Activated B cell treated with CpG ODN at 0.5 μM for 24 hours (primary cell): ENCODE results near the gene ATP8A1. TPM values are rescaled to one million over a fixed set of nuclear protein-coding genes. Genes with fewer than 3 reads are reported as not detected.

ENCODE experiments used
- ATAC-seq: fragments of 200-7000 bp; cut with Tn5 transposase; one replicate; pipeline ENCODE4 v1.10.0; 2021; ENCODE audit warnings: low read depth, mild to moderate bottlenecking, moderate library complexity
- CTCF ChIA-PET: fragments of 350-600 bp; sonication (Branson Sonifier 250); formaldehyde crosslinking; loops from one replicate; lab custom pipeline; 2021; ENCODE audit warnings: antibody characterized with exemption; lab: Charles Lee
- POLR2A ChIA-PET: fragments of 350-600 bp; sonication (Branson Sonifier 250); formaldehyde crosslinking; loops from one replicate; lab custom pipeline; 2021; ENCODE audit warnings: antibody characterized with exemption; lab: Charles Lee
- DNase-seq: peaks from one replicate; pipeline ENCODE4 v3.0.0; 2022
- H3K27ac Mint-ChIP-seq: one replicate; pipeline ENCODE4 v1.8.0; 2020; ENCODE audit warnings: mixed read lengths
- H3K27me3 Mint-ChIP-seq: one replicate; pipeline ENCODE4 v1.8.0; 2021; ENCODE audit warnings: mixed read lengths
- H3K36me3 Mint-ChIP-seq: one replicate; pipeline ENCODE4 v1.8.0; 2021; ENCODE audit warnings: low read depth, mixed read lengths
- H3K4me1 Mint-ChIP-seq: one replicate; pipeline ENCODE4 v1.8.0; 2021; ENCODE audit warnings: mixed read lengths
- H3K4me3 Mint-ChIP-seq: one replicate; pipeline ENCODE4 v1.8.0; 2020; ENCODE audit warnings: mild to moderate bottlenecking, mixed read lengths
- H3K9me3 Mint-ChIP-seq: one replicate; pipeline ENCODE4 v1.8.0; 2020; ENCODE audit warnings: mixed read lengths
- intact Hi-C: fragments of 100-400 bp; cut with micrococcal nuclease; formaldehyde crosslinking; loops from one replicate; pipeline ENCODE4 v1.15.1; 2024
- total RNA-seq: library from RNA; stranded (reverse); gene quantifications from 2 replicates; pipeline ENCODE4 v1.2.3, GENCODE V29; 2022
- TF ChIP-seq, protein P1 (sequence below): fragments of 200-600 bp; IDR thresholded peaks from one replicate; pipeline ENCODE4 v1.8.0; 2022; ENCODE audit warnings: antibody characterized with exemption, mild to moderate bottlenecking

The ATP8A1 gene
- total RNA-seq, 1 donor from 2014 or later: 35.6 TPM

DNA sequence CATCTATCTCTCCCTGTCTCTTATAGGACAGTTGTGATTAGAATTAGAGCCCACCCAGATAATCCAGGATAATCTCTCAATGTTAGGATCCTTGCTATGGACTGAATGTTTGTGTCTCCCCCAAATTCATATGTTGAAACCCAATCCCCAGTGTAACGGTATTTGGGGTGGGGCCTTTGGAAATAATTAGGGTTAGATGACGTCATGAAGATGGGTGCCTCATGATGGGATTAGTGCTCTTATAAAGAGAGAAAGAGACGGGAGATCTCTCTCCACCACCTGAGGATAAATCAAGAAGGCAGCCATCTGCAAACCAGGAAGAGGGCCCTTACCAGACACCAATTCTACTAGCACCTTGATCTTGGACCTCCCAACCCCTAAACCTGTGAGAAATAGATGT is 293.3 kb downstream of the ATP8A1 start:
- peaks cover 4% of the 10 kb centered on the region for H3K27me3 Mint-ChIP-seq
- TF ChIP-seq, protein P1, sequence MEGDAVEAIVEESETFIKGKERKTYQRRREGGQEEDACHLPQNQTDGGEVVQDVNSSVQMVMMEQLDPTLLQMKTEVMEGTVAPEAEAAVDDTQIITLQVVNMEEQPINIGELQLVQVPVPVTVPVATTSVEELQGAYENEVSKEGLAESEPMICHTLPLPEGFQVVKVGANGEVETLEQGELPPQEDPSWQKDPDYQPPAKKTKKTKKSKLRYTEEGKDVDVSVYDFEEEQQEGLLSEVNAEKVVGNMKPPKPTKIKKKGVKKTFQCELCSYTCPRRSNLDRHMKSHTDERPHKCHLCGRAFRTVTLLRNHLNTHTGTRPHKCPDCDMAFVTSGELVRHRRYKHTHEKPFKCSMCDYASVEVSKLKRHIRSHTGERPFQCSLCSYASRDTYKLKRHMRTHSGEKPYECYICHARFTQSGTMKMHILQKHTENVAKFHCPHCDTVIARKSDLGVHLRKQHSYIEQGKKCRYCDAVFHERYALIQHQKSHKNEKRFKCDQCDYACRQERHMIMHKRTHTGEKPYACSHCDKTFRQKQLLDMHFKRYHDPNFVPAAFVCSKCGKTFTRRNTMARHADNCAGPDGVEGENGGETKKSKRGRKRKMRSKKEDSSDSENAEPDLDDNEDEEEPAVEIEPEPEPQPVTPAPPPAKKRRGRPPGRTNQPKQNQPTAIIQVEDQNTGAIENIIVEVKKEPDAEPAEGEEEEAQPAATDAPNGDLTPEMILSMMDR: no peak
- no peak overlapping the region for H3K27ac Mint-ChIP-seq
- H3K4me3 Mint-ChIP-seq: no peak overlapping the region
- POLR2A ChIA-PET: no interaction called here
- CTCF ChIA-PET: no interaction called here
- ATAC-seq: no peak
- H3K4me1 Mint-ChIP-seq: no peaks in the 10 kb centered on the region
- peaks cover 5% of the 10 kb centered on the region for H3K9me3 Mint-ChIP-seq
- DNase-seq: no peak
- no peaks in the 10 kb centered on the region for H3K36me3 Mint-ChIP-seq
- intact Hi-C loops: no loop called here

DNA sequence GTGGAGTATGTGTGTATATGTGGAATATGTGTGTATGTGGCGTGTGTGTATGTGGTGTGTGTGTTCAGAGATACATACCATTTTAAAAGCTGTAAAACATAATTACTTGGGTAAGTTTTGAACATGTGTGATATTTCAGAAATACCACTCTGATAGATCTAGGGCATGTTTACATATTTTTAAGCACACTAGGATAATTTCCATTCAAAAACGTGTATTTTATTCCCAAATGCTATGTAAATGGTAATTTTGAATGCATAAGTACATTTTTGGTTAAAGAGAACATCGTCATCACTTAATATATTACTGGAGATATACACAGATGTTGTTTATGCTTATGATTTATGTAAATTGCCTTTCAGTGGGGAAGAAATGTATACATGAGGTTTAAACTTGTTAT is 294.3 kb downstream of the ATP8A1 start:
- Mint-ChIP-seq H3K4me1 (no peaks in the 10 kb centered on the region), H3K4me3 (no peak overlapping the region), H3K36me3 (no peaks in the 10 kb centered on the region), H3K9me3 (peaks cover 5% of the 10 kb centered on the region), H3K27ac (no peak overlapping the region), H3K27me3 (peaks cover 5% of the 10 kb centered on the region)
- intact Hi-C loops: no loop called here
- ChIA-PET POLR2A (no interaction called here), CTCF (no interaction called here)
- DNase-seq (no peak), ATAC-seq (no peak)
- TF ChIP-seq, protein P1: no peak

DNA sequence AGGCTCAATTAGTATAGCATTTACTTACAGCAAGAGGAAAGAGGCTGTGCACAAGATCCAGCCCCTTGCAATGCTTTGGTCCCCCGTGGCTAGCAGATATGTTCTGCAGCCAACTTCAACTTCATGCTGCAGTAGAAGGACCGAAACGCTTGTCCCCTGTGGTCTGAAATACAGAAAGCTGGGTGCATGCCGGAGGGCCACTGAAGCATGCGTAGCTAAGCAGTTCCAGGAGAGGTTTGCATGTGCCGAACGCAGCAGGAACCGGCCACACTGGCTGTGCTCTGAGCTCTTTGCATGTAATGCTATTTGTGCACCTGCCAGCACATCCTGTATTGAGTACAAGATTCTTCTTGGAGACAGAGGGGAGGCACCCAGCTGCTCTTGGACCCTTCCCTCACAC is 295.4 kb downstream of the ATP8A1 start:
- Mint-ChIP-seq H3K36me3 (no peaks in the 10 kb centered on the region), H3K4me3 (no peak overlapping the region), H3K27me3 (peaks cover 12% of the 10 kb centered on the region), H3K9me3 (peaks cover 5% of the 10 kb centered on the region), H3K4me1 (no peaks in the 10 kb centered on the region), H3K27ac (no peak overlapping the region)
- ChIA-PET POLR2A (no interaction called here), CTCF (no interaction called here)
- TF ChIP-seq, protein P1: no peak
- DNase-seq (no peak), ATAC-seq (no peak)
- intact Hi-C loops: no loop called here

DNA sequence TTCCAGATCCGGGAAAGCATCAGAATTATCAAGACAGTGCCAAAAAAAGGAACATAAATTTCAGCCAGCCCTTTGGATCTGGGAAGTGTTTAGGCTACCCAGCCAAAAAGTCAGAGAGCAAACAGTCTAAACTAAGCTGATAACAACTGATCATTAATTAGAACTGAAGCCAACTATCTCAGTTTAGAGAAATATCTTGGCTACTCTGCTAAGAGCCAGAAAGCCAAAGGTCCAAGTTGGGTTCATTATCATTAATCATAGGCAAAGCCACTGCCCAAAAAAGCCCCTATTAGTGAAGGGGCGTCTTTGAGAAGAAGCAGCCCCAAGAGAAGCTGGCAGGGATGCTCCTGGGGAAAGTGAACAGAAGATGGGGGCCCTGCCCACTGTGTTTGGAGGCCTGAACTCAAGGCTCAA is 296.6 kb downstream of the ATP8A1 start:
- H3K27ac Mint-ChIP-seq: no peak overlapping the region

DNA sequence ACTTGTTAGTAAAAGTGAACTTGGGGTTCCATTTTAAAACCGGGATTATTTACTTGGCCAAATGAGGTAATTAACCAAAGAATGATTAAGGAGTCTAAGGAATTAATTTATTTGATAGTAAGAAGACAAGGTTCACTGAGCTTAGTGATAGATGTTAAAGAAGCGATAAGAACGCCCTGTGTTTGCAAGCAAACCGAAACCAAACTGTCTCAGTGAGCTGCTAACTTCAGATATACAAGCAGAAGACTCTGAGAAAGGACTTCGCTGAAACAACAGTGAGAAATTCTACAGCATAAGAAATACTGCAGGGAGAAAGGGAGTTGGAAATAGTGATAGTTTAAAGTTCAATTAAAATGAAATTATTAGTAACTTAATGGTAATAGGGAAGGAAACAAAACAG is 297.2 kb downstream of the ATP8A1 start:
- H3K27me3 Mint-ChIP-seq: peaks cover 25% of the 10 kb centered on the region
- H3K36me3 Mint-ChIP-seq: no peaks in the 10 kb centered on the region
- POLR2A ChIA-PET: no interaction called here
- H3K9me3 Mint-ChIP-seq: peaks cover 5% of the 10 kb centered on the region
- H3K4me3 Mint-ChIP-seq: no peak overlapping the region
- ATAC-seq: no peak
- TF ChIP-seq, protein P1: no peak
- CTCF ChIA-PET: no interaction called here
- DNase-seq: no peak
- intact Hi-C loops: no loop called here
- H3K4me1 Mint-ChIP-seq: no peaks in the 10 kb centered on the region
- no peak overlapping the region for H3K27ac Mint-ChIP-seq

More for the DNA sequence above, 296.6 kb downstream of the ATP8A1 start:
- ChIA-PET POLR2A (no interaction called here), CTCF (no interaction called here)
- H3K4me1 Mint-ChIP-seq: no peaks in the 10 kb centered on the region
- no peak for ATAC-seq
- intact Hi-C loops: no loop called here
- TF ChIP-seq, protein P1: no peak
- peaks cover 5% of the 10 kb centered on the region for H3K9me3 Mint-ChIP-seq
- peaks cover 24% of the 10 kb centered on the region for H3K27me3 Mint-ChIP-seq
- H3K36me3 Mint-ChIP-seq: no peaks in the 10 kb centered on the region
- no peak for DNase-seq
- no peak overlapping the region for H3K4me3 Mint-ChIP-seq

Other genes with a start within 250 kb of the ATP8A1 start
- gene GRXCR1, start 235.6 kb upstream of the ATP8A1 start, total RNA-seq: not detected in 2 replicates